Measurements from ENCODE around the gene ZBTB45.
"Not testable (repeated sequence)": the region's sequence is repeated elsewhere in the genome, so short reads cannot be mapped to it uniquely, and the experiment has no call there.

Gene ZBTB45

GRCh38 chr19:58474997-58475713, 44.5 kb downstream of the ZBTB45 start:
- no peak for DNase-seq

GRCh38 chr19:58474291-58474996, 45.2 kb downstream of the ZBTB45 start:
- DNase-seq, result no peak

GRCh38 chr19:58473775-58474174, 45.8 kb downstream of the ZBTB45 start:
- DNase-seq, result no peak

GRCh38 chr19:58471736-58472135, 47.9 kb downstream of the ZBTB45 start:
- DNase-seq, result no peak

GRCh38 chr19:58470837-58471543, 48.6 kb downstream of the ZBTB45 start:
- DNase-seq, result not testable (repeated sequence)

GRCh38 chr19:58469241-58470013, 50.2 kb downstream of the ZBTB45 start:
- no peak for DNase-seq

- DNase-seq, result no peak
Measured at GRCh38 chr19:58468216-58468839, 51.3 kb downstream of the ZBTB45 start.

- DNase-seq, result peak; percentile 78
Measured at GRCh38 chr19:58466760-58467589, 52.6 kb downstream of the ZBTB45 start, which contains the start of gene ZNF324. ZNF324 (plus strand) TSS chr19:58467080; CDS start chr19:58469186, 2,106 bp downstream.

GRCh38 chr19:58466089-58466759, 53.4 kb downstream of the ZBTB45 start:
- DNase-seq, result no peak

Data from GF-D8 (cell line).